GM12891 (cell line): ENCODE results near the gene HIPK2.
"Not testable (repeated sequence)": the region's sequence is repeated elsewhere in the genome, so short reads cannot be mapped to it uniquely, and the experiment has no call there.

ENCODE experiments used
- DNase-seq: peaks from one replicate; pipeline ENCODE4 v3.0.0; 2011; ENCODE audit warnings: low spot score; ENCODE audit not compliant: insufficient read length
- FAIRE-seq: peaks from 2 replicates; lab custom pipeline; 2011; peaks lifted over from hg19 to GRCh38; lab: Jason Lieb, UNC
- PAX5 ChIP-seq: IDR thresholded peaks from 2 replicates; pipeline ENCODE4 v1.6.1; 2011; ENCODE audit warnings: low read length, moderate library complexity, mild to moderate bottlenecking; ENCODE audit not compliant: insufficient read depth, severe bottlenecking
- POLR2A ChIP-seq: IDR thresholded peaks from 2 replicates; pipeline ENCODE4 v1.6.1; 2011; ENCODE audit warnings: low read depth, low read length, control low read depth
- POLR2AphosphoS5 ChIP-seq: IDR thresholded peaks from 2 replicates; pipeline ENCODE4 v1.6.1; 2011; ENCODE audit warnings: low read depth, low read length, control low read depth
- POU2F2 ChIP-seq: IDR thresholded peaks from 2 replicates; pipeline ENCODE4 v1.6.1; 2011; ENCODE audit warnings: low read depth, mild to moderate bottlenecking, control low read depth, low read length, moderate library complexity
- SPI1 ChIP-seq: IDR thresholded peaks from 2 replicates; pipeline ENCODE4 v1.6.1; 2011; ENCODE audit warnings: low read depth, low read length, control low read depth
- TAF1 ChIP-seq: IDR thresholded peaks from 2 replicates; pipeline ENCODE4 v1.6.1; 2011; ENCODE audit warnings: low read depth, low read length, control low read depth

Gene HIPK2

GRCh38 chr7:139626817-139627216 lies 151.0 kb downstream of the HIPK2 start:
- no peak for FAIRE-seq
- TF ChIP-seq POLR2AphosphoS5 (no peak), POLR2A (no peak), TAF1 (no peak), PAX5 (no peak), POU2F2 (no peak), SPI1 (no peak)
- no peak for DNase-seq

GRCh38 chr7:139623518-139623917 lies 154.3 kb downstream of the HIPK2 start:
- FAIRE-seq (no peak), DNase-seq (no peak)
- TF ChIP-seq PAX5 = no peak
- TF ChIP-seq SPI1 = no peak
- TF ChIP-seq POLR2A = no peak
- TF ChIP-seq POU2F2 = no peak
- no peak for TF ChIP-seq POLR2AphosphoS5
- no peak for TF ChIP-seq TAF1

GRCh38 chr7:139620676-139621344 lies 157.0 kb downstream of the HIPK2 start:
- DNase-seq (peak; percentile 46), FAIRE-seq (peak; percentile 43)
- TF ChIP-seq PAX5 (no peak), POLR2A (no peak), POU2F2 (no peak), TAF1 (no peak), POLR2AphosphoS5 (no peak), SPI1 (no peak)

GRCh38 chr7:139619367-139619657 lies 158.5 kb downstream of the HIPK2 start:
- TF ChIP-seq POU2F2 (no peak), TAF1 (no peak), POLR2A (no peak), SPI1 (no peak), POLR2AphosphoS5 (no peak), PAX5 (no peak)
- FAIRE-seq = no peak
- DNase-seq = no peak

GRCh38 chr7:139618482-139619366 lies 159.1 kb downstream of the HIPK2 start:
- no peak for DNase-seq
- TF ChIP-seq PAX5 (no peak), POU2F2 (no peak), TAF1 (no peak), SPI1 (no peak), POLR2AphosphoS5 (no peak), POLR2A (no peak)
- no peak for FAIRE-seq

GRCh38 chr7:139617074-139617473 lies 160.7 kb downstream of the HIPK2 start:
- no peak for DNase-seq
- TF ChIP-seq PAX5 = no peak
- no peak for TF ChIP-seq POLR2A
- no peak for TF ChIP-seq POLR2AphosphoS5
- no peak for TF ChIP-seq TAF1
- no peak for TF ChIP-seq POU2F2
- no peak for TF ChIP-seq SPI1
- no peak for FAIRE-seq

- DNase-seq (no peak), FAIRE-seq (no peak)
- TF ChIP-seq PAX5 (no peak), TAF1 (no peak), SPI1 (no peak), POU2F2 (no peak), POLR2AphosphoS5 (no peak; the same call in 1 of the 2 replicates), POLR2A (no peak)
Observed at GRCh38 chr7:139614886-139615285, 162.9 kb downstream of the HIPK2 start.

GRCh38 chr7:139613971-139614411 lies 163.8 kb downstream of the HIPK2 start:
- TF ChIP-seq SPI1 (no peak), POLR2AphosphoS5 (no peak), TAF1 (no peak), POLR2A (no peak), POU2F2 (no peak), PAX5 (no peak)
- DNase-seq (no peak), FAIRE-seq (no peak)

- FAIRE-seq = not testable (repeated sequence)
Observed at GRCh38 chr7:139611556-139611955, 166.2 kb downstream of the HIPK2 start.

More at GRCh38 chr7:139611556-139611955, 166.2 kb downstream of the HIPK2 start:
- DNase-seq = not testable (repeated sequence)
